Chondrocyte (in vitro differentiated cells): ENCODE results near the gene CADM2. TPM values are rescaled to one million over a fixed set of nuclear protein-coding genes. Genes with fewer than 3 reads are reported as not detected.
A peak's percentile ranks its signal among the peaks of the same experiment; 100 is the strongest.

ENCODE experiments used
- DNase-seq: peaks from one replicate; pipeline ENCODE4 v3.0.0; 2021; ENCODE audit warnings: mixed read lengths, low spot score
- H3K27ac Mint-ChIP-seq: one replicate; pipeline ENCODE4 v1.8.0; 2021; ENCODE audit warnings: mild to moderate bottlenecking, moderate library complexity, mixed read lengths; ENCODE audit not compliant: unreplicated experiment
- H3K27me3 Mint-ChIP-seq: 2 replicates; pipeline ENCODE4 v1.8.0; 2021; ENCODE audit warnings: low read depth, mixed read lengths
- H3K36me3 Mint-ChIP-seq: 2 replicates; pipeline ENCODE4 v1.8.0; 2021; ENCODE audit warnings: low read depth, mixed read lengths
- H3K4me1 Mint-ChIP-seq: 2 replicates; pipeline ENCODE4 v1.8.0; 2021; ENCODE audit warnings: low read depth, mild to moderate bottlenecking, mixed read lengths
- H3K4me3 Mint-ChIP-seq: one replicate; pipeline ENCODE4 v1.8.0; 2021; ENCODE audit warnings: mild to moderate bottlenecking, moderate library complexity, mixed read lengths; ENCODE audit not compliant: unreplicated experiment
- H3K9me3 Mint-ChIP-seq: 2 replicates; pipeline ENCODE4 v1.8.0; 2021; ENCODE audit warnings: low read depth, mixed read lengths
- CTCF ChIP-seq: fragments of 200-600 bp; sonication (generic); IDR thresholded peaks from 2 replicates; pipeline ENCODE4 v1.5.0; 2021; ENCODE audit warnings: antibody characterized with exemption, mild to moderate bottlenecking, moderate library complexity
- total RNA-seq: library from RNA; stranded (reverse); gene quantifications from 3 replicates; pipeline ENCODE4 v1.2.1, GENCODE V29; 2021

The CADM2 gene
- total RNA-seq, 1 donor from 2014 or later: 1.1 TPM

DNA sequence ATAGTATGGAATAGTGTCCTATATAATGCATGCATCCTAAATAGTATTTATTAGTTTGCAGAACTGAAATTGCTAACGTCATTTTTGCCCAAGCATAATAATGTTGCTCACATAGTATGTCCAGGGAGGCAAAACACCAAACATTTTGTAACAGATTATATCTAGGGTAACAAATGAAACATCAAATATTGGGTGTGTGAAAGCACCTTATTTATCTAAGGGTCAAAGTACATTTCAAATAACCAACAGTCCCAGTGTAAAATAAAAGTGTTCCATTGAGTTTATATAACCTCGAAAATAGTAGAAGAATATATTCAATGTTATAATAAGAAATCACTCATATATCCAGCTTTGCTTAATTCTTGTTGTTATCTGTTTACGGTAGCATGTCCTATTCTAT lies 363.1 kb downstream of the CADM2 start:
- Mint-ChIP-seq H3K27ac (no peak overlapping the region), H3K9me3 (peaks cover 4% of the 10 kb centered on the region), H3K36me3 (no peaks in the 10 kb centered on the region), H3K4me1 (peaks cover 3% of the 10 kb centered on the region), H3K27me3 (no peaks in the 10 kb centered on the region), H3K4me3 (no peak overlapping the region)
- DNase-seq: no peak
- TF ChIP-seq CTCF: no peak

- DNase-seq: no peak
- Mint-ChIP-seq H3K4me1 (peaks cover 3% of the 10 kb centered on the region), H3K9me3 (no peaks in the 10 kb centered on the region), H3K27ac (no peak overlapping the region), H3K27me3 (no peaks in the 10 kb centered on the region), H3K4me3 (no peak overlapping the region), H3K36me3 (no peaks in the 10 kb centered on the region)
- no peak for TF ChIP-seq CTCF
Observed at GRCh38 chr3:85330071-85330470, 371.3 kb downstream of the CADM2 start.

- Mint-ChIP-seq H3K4me3 (no peak overlapping the region), H3K27me3 (no peaks in the 10 kb centered on the region)
- TF ChIP-seq CTCF: no peak
Observed at GRCh38 chr3:85337895-85338294, 379.1 kb downstream of the CADM2 start.

GRCh38 chr3:85342915-85343314 lies 384.1 kb downstream of the CADM2 start:
- no peak for DNase-seq
- H3K27me3 Mint-ChIP-seq: no peaks in the 10 kb centered on the region
- H3K9me3 Mint-ChIP-seq: peaks cover under 1% of the 10 kb centered on the region
- TF ChIP-seq CTCF: peak; percentile 78
- H3K27ac Mint-ChIP-seq: no peak overlapping the region
- no peaks in the 10 kb centered on the region for H3K4me1 Mint-ChIP-seq
- H3K4me3 Mint-ChIP-seq: no peak overlapping the region
- H3K36me3 Mint-ChIP-seq: no peaks in the 10 kb centered on the region

More at GRCh38 chr3:85337895-85338294, 379.1 kb downstream of the CADM2 start:
- Mint-ChIP-seq H3K27ac (no peak overlapping the region), H3K9me3 (no peaks in the 10 kb centered on the region), H3K4me1 (no peaks in the 10 kb centered on the region), H3K36me3 (no peaks in the 10 kb centered on the region)
- no peak for DNase-seq

DNA sequence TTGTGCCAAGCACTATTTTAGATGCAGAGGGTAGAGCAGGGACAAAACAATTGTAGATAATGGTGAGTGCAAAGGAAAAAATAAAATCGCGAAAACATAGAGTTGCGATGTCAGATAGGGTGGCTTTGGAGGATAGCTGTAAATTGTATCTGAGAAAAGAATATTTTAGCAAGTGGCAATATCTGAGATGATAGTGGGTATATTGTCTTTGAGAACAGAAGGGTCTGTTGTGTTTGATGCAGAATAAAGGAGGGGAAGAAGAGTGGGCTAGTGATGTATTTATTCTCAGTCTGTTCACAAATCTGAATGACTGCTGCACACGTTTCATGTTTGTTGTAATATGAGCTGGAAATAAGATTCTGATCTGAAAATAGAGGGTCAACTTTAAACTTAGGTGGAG lies 396.8 kb downstream of the CADM2 start:
- no peak overlapping the region for H3K27ac Mint-ChIP-seq
- no peaks in the 10 kb centered on the region for H3K36me3 Mint-ChIP-seq
- H3K9me3 Mint-ChIP-seq: no peaks in the 10 kb centered on the region
- no peak overlapping the region for H3K4me3 Mint-ChIP-seq
- no peak for DNase-seq
- TF ChIP-seq CTCF: no peak
- no peaks in the 10 kb centered on the region for H3K4me1 Mint-ChIP-seq
- H3K27me3 Mint-ChIP-seq: peaks cover 18% of the 10 kb centered on the region
